GM21447 (cell line): ENCODE results near the gene WNT7A.

ENCODE experiments used
- ATAC-seq: cut with Tn5 transposase; IDR thresholded peaks from one replicate; pipeline ENCODE4 v1.9.1; 2021; ENCODE audit not compliant: unreplicated experiment

WNT7A gene

DNA sequence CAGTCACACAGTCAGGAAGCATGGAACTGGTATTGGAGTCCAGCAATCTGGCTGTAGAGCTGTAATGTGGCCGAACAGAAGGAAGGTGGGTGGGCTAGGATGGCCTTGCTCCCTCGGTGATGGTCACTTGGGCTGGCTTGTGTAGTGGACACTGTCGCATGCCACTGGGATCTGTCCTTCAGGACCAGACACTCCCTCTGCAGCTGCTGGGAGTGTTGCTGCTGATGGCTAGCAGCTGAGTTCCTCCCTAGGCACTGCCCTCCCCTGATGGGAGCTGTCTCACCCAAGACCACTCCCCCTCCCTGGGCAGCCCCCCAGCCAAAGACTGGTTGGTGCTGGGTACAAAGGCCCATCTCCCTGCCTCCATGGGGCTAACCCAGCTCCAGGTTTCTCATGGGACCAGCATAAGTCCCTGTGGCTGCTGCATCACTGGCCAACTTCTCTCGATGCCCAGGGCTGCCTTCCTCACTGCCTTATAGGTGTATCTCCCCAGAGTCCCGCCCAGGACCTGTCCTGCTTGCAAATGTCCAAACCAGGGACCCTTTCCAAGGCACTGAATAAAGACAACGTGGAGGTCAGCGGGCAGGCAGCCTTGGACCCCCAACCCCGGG lies 48.4 kb downstream of the WNT7A start:
- ATAC-seq, result no peak

DNA sequence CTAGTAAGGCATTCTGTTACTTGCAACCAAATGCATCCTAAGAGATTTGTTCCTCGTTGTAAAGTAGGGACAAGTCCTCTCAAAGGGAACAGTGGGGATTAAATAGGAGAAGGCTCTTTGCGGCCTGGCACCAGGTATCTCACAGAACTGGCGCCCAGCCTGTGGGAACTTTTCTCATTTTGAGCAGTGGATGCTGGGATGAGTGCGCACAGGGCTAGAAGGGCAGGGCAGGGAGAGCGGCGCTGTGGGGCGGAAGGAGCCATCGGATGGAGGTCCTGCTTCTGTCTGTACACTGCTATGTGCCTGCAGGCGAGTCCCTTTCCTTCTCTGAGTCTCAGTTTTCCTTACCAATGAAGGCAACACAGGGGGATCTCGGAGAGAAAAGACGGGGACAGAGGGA lies 50.6 kb downstream of the WNT7A start:
- no peak for ATAC-seq

DNA sequence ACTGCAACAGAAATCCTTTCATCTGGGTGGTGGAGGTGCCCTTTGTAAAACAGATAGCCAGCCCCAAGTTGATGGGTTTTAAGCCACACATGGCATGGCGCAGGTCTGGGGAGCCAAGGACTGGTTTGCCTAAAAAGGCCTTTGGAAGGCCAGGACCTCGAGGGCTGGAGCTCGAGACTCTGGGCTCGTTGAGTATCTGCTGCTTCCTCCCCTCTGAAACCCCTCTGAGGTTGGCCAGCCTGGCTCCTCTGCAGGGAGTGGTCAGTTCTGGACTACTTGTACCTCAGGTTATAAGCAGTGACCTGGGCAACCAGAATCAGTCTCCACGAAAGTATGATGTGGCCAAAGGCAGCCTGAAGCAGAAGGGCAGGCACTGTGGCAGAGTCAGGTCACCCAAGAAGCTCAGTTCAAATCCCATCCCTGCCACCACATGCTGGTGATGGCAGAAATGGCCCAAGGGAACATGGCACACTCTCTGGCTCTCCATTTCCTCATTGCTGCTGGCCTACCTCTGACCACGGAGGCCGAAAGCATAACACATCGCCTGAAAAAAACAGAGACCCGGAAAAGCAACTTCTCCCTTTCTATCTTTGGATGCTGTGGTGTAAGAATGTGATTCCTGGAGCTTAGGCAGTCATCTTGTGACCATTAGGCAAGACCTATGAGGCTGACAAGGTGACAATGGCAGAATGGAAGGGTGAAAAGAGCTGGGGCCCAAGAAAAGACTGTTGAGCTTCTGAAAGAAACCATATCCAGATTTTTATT lies 51.2 kb downstream of the WNT7A start:
- ATAC-seq, result no peak

DNA sequence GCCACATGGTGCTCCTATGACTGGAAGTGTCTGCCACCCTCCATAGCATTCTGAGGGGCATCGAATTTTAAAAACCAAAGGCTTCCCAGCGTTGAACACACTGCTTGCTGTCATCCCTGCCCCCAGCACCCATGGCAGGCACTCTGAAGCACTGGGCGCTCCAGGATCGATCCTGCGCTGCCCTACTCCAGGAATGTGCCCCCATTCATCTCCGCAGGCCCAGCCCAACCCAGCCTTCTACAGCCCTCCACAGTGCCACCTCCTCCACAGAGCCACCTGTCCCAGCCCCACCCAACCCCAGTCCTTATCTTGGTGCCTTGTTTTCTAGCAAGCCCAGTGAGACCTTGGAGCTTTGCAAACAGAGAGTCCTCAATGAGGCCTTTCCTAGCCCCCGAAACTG lies 52.2 kb downstream of the WNT7A start:
- ATAC-seq, result no peak

DNA sequence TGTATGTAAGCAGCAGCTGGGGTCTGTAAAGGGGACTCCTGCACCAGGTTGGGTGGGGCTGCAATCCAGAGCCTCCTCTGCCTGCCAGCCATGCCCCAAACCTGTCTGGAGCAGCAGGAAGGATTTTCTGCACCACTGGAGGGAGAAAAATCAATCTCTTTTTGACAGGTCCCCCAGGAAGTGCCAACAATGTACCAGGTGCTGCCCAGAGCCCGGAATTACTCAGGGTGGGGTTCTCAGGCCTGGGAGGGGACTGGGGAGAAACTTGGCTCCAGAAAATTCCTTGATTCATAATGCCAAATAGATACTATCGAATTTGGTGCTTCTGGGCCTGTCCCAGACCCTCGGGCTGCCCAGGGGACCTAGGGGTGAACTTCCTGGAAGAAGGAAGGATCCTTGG lies 52.6 kb downstream of the WNT7A start:
- no peak for ATAC-seq

DNA sequence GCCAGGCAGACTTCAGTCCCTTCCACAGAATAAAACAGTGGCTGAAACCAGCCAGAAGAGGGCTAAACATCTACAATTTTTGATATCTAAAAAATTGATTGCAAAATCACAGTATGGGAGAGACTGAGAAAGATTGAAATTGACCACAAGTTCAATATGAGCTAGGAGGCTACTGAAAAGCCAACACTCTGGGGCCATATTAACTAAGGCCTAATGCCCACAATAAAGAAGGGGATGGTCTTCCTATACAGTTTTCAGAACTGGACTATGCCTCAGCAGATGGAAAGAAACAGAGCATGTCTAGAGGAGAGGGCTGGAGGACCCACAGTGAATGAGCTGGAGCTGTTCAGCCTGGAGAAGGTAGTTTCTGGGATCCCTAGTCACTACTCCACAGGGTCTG lies 53.2 kb downstream of the WNT7A start:
- ATAC-seq, result no peak

DNA sequence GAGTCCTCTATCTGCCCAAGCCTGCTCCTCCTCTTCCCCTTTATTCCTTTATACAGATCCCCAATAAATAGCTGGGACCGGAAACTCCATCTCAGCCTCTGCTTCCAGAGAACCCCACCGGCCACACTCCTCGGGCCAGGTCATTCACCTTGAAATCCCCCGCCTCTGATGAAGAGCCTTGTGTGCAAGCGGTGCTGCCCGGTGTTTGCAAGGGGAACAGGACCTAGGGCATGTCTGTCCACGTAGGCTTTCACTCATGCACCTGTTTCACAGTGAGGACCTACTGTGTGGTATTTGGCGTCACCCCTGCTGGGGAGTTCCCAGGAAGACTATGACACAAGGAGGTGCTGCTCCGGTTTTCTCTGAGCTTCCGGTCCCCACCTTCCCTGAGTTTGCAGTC lies 54.0 kb downstream of the WNT7A start:
- ATAC-seq, result no peak

DNA sequence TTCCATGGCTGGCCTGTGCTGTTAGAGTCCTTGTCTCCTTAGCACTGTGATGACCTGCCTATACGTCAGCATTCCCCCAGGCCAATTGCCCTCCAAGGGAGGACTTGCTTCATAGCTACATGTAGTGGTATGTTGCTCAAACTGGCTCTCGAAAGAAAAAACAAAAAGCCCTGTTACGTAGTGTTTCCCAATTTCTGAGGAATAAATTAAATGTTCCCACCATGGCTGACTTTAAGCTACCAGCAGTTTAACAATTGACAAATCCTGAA lies 54.6 kb downstream of the WNT7A start:
- ATAC-seq, result no peak

DNA sequence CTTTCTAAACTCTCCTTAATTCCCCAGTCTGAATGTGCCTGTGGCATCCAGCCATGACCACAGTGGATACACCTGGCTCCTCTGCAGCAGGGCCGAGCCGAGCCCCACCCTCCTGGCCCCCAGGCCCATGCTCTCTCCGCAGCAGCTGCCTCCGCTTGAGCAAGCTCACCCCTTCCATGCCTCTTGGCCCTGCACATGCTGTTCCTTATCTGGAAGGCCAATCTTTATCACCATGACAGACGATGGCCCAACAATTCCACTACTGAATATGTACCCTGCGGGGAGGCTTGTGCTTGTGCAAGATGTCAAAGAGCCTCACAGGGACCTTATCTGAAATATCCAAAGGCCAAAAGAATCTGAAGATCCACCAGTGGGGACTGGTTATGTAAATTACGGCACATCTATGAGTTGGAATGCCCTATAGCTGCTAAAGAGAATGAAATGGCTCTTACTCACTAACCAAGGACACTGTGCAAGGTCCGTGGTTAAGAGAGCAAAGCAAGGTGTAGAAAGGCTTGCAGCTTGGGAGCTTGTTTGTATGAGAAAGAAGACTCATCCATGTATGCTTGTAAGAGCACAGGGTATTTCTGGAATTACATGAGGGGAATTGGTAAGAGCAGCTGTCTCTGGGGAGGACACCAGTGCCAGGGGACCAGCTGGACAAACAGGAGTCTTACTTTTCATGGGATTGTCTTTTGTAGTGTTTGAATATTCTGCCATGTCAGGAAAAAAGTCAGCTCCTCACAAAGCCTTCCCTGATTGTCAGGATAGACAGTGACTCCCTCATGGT lies 55.2 kb downstream of the WNT7A start:
- no peak for ATAC-seq

DNA sequence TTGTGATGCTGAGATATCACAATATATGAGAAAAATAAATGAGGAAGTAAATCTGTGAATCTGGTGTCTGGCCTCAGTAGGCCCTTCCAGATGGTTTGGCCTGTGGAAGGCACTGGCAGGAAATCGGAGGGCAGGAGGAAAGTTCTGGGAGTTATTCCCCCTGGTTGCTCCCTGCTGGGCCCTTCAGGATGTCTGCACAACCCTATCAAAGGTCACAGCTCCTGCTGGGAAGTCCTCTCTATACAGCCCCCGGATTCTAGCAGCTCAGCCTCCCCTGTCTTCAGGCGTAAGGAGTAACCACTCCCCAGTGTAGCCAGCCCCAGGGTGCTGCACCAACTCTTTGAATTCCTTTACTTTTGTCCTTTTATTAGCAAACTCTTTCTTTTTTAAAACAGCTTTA lies 56.2 kb downstream of the WNT7A start:
- no peak for ATAC-seq

DNA sequence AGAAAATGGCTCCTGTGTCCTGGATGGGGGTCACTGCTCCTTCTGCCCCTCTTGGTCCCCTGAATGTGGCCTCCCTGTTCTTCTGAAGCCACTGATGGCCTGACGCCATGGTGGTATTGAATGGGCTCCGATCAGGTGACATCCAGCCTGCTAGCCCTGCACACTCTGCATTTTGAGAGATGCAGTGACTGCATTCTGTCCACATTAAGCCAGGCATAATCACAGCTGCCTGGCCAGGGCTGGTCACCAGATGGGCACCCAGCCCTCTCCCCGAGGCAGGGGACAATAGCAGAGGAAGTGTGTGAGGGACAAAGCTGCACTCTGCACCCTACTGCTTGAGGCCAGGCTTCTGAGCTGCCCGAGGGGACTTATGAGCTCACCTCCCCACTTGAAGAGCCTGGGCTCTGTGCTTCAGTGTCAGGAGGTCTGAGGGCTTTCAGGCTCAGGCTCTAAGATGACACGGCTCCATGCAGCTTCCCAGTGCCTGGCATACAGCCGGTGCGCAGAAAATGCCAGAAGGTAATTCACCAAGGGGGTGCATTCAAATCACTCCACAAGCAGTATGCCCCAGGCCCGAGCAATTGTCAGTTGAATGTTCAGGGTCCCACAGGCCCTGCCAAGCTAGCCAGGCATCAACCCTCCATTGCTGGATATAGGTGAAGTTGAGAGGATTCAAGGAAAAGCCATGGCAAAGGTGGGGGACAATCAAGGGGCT lies 56.8 kb downstream of the WNT7A start:
- no peak for ATAC-seq

DNA sequence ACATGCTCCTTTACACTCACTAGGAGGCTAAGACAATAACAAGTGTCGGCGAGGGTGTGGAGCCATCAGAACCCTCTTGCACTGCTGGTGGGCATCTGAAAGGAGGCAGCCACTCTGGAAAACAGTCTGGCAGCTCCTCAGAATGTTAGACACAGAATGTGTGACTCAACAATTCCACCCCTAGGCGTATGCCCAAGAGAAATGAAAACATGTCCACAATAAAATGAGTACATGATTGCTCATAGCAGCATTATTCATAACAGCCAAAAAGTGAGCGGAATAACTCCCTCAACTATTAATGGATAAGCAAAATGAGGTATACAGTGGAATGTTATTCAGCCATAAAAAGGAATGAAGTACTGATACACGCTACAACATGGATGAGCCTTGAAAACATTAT lies 57.8 kb downstream of the WNT7A start:
- ATAC-seq, result no peak

DNA sequence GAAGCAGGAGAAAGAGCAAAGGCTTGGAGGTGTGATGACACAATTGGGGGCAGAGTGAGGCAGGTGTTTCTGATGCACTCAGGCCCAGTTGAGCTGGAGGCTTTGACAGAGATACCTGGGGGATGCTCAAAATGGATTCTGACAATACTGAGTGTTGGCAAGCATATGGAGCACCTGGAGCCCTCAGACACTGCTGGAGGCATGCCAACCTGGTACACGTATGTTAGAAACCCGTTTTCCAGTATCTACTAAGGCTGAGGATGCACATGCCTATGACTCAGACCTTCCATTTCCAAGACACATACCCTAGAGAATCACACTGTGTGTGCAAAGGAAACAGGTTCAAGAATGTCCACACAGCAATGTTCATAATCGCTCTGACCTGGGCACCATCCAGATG lies 58.7 kb downstream of the WNT7A start:
- no peak for ATAC-seq

DNA sequence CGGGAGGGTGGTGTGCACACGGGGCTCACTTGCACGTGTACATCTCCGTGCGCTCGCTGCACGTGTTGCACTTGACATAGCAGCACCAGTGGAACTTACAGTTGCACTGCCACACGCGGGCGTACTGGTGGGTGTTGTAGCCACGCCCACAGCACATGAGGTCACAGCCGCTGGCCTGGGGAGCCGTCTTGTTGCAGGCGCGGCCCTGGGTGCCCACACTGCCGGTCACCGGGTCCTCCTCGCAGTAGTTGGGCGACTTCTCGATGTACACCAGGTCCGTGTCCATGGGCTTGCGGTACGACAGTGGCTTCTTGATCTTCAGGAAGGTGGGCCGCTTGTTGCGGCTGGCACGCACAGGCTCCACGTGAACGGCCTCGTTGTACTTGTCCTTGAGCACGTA lies 61.0 kb downstream of the WNT7A start:
- ATAC-seq, result no peak

DNA sequence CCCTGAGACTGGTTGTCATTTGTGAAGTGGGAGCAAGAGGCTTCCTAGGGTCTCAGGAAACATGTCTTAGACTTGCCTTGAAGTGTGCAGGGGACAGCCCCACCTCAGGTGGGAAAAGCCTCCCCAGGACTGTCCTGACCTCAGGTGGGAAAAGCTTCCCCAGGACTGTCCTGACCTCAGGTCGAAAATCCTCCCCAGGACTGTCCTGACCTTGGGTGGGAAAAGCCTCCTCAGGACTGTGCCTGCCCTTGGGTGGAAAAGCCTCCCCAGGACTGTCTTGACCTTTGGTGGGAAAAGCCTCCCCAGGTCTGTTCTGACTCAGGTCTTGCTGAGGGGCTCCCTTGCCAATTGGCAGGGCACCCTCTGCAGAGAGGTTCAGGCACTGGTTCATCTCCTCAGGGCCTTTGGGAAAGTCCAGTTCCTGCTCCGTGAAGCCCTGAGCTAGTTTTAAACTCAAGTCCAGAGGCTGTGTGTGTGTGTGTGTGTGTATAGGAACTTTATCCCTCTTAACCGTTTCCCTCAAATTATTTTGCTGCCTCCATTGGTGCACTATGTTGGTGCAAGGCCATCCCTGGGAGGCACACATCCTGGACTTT lies 64.7 kb downstream of the WNT7A start:
- no peak for ATAC-seq

DNA sequence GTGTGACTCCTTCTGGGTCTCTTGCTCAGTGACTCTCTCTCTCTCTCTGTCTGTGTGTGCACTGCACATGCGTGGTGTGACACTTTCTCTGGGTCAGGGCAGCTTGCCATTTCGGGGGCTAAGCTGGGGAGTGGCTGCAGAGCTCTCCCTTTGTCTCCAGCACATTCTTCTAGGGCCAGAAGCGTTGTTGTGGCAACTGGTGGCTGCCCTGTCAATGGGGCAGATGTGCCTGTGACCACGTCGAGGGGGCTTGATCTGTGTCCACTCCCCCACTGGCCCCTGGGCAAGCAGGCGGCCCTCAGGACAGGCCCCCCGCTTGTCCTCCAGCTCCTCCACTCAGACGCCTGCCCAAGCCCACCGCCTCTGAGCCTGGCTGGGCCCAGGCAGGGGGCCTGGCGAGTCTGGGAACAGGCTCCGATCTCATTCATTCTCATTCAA lies 67.8 kb downstream of the WNT7A start:
- no peak for ATAC-seq

DNA sequence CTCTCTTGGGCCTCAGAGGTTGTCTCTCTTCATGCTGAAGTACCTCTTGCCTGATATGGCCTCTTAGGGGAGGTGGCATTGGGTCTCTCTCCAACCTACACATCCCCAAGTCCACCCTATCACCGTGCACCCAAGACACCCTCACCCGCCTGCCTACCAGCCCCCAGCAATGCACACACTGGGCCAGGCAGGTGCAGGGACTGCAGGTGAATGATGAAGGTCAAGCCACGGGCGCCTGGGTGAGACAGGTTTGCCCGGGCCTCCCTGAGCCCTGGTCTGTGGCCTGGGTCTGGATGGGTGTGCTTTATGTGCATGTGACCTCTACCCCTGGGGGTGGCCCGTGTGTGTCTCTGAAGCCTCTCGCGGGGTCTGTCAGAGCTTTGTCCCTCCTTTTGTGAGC lies 68.3 kb downstream of the WNT7A start:
- ATAC-seq, result no peak

DNA sequence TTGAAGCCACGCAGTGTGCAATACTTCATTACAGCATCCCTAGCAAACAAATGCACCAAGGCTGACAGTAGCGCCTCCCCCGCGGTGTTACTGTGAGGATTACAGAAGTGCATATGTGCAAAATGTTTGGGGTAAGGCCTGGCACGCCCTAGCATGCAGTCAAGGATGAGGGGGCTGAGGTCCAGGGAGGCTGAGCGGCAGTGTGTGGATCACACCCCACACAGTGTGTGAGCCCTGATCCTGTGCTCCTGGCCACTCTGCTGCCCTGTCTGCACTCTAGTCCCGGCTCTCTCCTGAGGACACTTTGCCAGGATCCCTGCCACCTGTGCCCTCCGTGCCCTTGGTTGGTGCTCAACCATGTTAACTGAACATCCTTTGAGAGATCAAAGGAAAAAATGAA lies 71.3 kb downstream of the WNT7A start:
- ATAC-seq, result no peak

DNA sequence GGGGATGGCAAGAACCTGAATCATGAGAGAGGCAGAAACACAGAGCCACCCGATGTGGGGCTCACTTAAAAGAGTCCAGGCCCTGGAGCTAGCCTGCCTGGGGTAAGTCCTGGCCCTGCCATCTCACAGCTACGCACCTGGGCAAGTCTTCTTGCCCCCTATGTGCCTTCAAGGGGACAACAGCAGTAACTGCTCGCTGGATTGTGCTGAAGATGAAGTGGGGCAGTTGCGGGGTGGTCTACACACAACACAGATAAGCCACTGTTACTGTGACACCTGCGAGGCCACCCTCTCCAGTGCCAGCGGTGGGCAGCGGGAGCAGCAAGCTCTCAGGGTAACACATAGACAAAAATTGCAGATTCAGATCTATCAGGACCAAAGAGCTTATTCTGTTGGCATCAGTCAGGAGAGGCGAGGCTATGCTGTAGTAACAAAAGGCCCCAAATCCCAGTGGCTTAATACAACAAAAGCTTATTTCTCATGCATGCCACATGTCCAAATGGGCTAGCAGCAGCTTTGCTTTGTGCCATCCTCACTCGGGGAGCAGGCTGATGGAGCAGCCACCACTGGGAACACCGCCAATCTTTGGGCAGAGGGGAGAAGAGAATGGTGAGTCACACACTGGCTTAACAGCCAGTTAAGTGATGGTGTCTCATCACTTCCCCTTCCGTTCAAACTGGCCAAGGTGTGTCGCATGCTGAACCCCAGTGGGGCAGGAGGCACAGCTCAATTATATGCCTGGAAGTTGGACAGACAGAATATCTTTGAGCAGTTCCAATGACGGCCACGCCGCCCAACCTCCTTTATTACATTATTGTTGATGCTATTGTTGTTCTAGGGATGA lies 78.3 kb downstream of the WNT7A start:
- ATAC-seq, result no peak

DNA sequence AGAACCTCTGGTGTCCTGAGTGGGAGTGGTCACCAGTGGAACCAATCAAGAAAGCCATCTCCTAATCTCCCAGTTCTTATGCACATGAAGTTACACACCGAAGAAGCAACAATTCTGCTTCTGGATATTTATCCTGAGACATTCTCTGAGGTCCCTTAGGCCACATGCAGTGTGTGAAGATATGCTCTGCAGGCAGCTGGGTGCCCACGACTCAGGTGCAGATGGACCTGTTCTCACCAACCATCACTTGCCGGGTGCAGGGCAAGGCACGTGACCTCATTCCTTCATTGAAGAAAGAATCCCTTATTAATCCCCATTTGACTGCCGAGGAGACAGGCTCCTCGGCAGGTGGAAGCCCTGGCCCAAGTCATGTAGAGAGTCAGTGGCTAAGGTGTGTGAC lies 79.8 kb downstream of the WNT7A start:
- ATAC-seq, result no peak

DNA sequence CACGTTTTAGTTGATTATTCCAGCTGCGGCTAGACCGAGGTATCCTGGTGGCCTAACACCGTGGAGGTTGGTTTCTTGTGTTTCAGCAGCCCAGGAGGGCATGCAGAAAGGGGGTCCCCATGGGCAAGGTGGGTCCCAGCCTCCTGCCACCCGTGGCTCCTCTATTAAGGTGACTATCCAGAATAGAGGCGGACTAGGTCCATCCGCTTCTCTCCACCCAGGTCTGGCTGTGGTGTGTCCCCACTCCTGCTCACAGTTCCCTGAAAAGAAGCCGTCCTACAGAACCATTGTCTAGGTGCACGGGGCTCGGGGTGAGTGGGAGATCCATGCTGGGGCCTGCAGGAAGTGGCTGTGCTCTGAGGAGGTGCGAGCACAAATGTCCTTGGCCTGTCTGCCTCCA lies 81.5 kb downstream of the WNT7A start:
- ATAC-seq, result no peak
